Heart left ventricle (tissue), 13 donors: ENCODE results near the gene ADAD1.

ENCODE experiments used
- POLR2A ChIP-seq, 2 donors: fragments of 450-650 bp; IDR thresholded peaks; one replicate each; pipeline ENCODE4 v1.6.1; 2017; ENCODE audit warnings: antibody characterized with exemption in 2 of 2, mild to moderate bottlenecking in 2 of 2, moderate library complexity in 2 of 2
- TF ChIP-seq, protein P1 (sequence below), 12 donors: fragments of 200-600 bp; sonication (generic) in 4 of 12; IDR thresholded peaks; one replicate each; pipeline versions ENCODE4 v1.5.0 to v1.8.0; 2018 to 2022; ENCODE audit warnings: antibody characterized with exemption in 12 of 12, mild to moderate bottlenecking in 5 of 12
- donor health status: ischemic (EF 13 %, LVEDD 7.1; RV severe dilation, severe dysfunction).
- donor health status: DM: no; HTN: yes; CAD: no.
- donor health status: DM: no; HTN: no; CAD: no.
- donor health status: ischemic (EF 25% LVEDD 6.9; RV normal size, moderate dysfunction).
- donor health status: ischemic (EF 25% LVEDD 5.7; RV mildly dilated, moderate dysfunction).
- donor health status: ischemic (EF 35%, LVEDD 5.7; RV mildly dilated, moderate dysfunction).
- donor health status: nonischemic (EF 11% LVEDD 7.7; RV severe dilation, severe dysfunction).
- donor health status: DM: yes; HTN: yes; CAD: no.
- donor health status: PGD.
- donor health status: ischemic (EF 29% LVEDD 5.4; RV normal size, mild dysfunction).
- donor health status: nonischemic (EF 23%, LVEDD 6.1; RV moderate dilation, normal function).

DNA sequence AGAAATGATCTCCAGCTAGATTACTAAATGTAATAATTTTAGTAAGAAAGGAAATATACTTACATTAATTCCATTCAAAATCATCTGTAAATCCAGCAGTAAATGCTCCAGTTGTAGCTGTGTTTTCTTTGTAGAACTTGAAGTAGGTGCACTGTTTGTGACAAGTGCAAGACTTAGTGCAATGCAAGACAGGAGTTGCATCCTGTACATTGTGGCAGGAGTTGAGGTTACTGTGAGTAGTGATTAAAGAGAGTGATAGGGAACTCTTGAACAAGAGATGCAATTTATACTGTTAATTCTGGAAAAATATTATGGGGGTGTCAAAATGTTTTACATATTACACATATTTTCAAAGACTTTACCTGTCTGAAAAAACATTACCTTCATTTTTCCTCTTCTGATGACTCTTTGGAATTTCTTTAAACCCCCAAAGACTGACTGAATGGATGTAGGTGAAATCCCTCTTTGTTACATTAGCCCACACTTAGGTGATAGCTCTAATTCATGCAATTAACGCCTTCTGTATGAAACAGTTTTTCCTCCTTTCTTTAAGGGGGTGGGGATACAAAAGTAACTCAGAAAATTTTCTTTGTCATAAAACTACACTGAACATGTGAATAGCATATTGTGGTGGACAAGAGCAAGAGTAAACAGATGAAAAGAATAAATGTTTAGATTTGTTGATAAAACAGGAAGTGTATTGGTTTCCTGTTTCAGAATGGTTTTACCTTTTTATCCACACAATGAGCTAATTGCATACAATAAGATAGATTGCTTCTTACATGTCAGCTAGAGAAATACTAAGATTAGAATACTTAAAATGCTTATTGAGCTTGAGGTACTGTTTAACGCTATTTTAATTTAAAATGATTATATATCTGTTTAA, 77.7 kb downstream of the ADAD1 start, which contains the start of gene IL2:
- TF ChIP-seq, protein P1, sequence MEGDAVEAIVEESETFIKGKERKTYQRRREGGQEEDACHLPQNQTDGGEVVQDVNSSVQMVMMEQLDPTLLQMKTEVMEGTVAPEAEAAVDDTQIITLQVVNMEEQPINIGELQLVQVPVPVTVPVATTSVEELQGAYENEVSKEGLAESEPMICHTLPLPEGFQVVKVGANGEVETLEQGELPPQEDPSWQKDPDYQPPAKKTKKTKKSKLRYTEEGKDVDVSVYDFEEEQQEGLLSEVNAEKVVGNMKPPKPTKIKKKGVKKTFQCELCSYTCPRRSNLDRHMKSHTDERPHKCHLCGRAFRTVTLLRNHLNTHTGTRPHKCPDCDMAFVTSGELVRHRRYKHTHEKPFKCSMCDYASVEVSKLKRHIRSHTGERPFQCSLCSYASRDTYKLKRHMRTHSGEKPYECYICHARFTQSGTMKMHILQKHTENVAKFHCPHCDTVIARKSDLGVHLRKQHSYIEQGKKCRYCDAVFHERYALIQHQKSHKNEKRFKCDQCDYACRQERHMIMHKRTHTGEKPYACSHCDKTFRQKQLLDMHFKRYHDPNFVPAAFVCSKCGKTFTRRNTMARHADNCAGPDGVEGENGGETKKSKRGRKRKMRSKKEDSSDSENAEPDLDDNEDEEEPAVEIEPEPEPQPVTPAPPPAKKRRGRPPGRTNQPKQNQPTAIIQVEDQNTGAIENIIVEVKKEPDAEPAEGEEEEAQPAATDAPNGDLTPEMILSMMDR (IDR thresholded peaks at IDR 0.05): no peak
- no peak for TF ChIP-seq POLR2A (IDR thresholded peaks at IDR 0.05)
